GM12872 (cell line): ENCODE results near the gene APOC3.

Experiments
- TF ChIP-seq, protein P1 (sequence below): IDR thresholded peaks from 3 replicates; pipeline ENCODE4 v1.5.1; 2011; ENCODE audit warnings: low read depth, mild to moderate bottlenecking, low read length, moderate library complexity; ENCODE audit not compliant: insufficient read depth

Gene APOC3

DNA sequence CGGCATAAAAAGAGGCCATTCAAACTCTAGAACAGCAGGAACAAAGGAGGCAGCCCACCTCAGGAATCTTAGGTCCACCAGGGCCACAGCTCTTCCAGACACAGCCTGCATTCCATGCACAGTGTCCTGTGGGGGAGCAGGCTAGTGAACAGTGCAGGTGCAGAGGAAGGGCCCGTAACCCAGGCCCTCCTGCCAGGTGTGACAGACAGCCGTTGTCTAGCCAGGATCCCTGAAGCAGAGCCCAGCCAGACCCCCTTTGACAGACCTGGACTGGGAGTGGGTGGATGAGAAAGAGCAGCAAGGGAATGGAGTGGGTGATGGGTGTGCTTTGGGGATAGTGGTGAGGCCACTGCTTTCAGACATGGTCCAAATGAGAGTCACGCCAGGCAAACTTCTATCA lies 40.7 kb upstream of the APOC3 start:
- TF ChIP-seq, protein P1, sequence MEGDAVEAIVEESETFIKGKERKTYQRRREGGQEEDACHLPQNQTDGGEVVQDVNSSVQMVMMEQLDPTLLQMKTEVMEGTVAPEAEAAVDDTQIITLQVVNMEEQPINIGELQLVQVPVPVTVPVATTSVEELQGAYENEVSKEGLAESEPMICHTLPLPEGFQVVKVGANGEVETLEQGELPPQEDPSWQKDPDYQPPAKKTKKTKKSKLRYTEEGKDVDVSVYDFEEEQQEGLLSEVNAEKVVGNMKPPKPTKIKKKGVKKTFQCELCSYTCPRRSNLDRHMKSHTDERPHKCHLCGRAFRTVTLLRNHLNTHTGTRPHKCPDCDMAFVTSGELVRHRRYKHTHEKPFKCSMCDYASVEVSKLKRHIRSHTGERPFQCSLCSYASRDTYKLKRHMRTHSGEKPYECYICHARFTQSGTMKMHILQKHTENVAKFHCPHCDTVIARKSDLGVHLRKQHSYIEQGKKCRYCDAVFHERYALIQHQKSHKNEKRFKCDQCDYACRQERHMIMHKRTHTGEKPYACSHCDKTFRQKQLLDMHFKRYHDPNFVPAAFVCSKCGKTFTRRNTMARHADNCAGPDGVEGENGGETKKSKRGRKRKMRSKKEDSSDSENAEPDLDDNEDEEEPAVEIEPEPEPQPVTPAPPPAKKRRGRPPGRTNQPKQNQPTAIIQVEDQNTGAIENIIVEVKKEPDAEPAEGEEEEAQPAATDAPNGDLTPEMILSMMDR, result no peak

GRCh38 chr11:116790167-116791001 lies 39.3 kb upstream of the APOC3 start:
- TF ChIP-seq, protein P1, result no peak

DNA sequence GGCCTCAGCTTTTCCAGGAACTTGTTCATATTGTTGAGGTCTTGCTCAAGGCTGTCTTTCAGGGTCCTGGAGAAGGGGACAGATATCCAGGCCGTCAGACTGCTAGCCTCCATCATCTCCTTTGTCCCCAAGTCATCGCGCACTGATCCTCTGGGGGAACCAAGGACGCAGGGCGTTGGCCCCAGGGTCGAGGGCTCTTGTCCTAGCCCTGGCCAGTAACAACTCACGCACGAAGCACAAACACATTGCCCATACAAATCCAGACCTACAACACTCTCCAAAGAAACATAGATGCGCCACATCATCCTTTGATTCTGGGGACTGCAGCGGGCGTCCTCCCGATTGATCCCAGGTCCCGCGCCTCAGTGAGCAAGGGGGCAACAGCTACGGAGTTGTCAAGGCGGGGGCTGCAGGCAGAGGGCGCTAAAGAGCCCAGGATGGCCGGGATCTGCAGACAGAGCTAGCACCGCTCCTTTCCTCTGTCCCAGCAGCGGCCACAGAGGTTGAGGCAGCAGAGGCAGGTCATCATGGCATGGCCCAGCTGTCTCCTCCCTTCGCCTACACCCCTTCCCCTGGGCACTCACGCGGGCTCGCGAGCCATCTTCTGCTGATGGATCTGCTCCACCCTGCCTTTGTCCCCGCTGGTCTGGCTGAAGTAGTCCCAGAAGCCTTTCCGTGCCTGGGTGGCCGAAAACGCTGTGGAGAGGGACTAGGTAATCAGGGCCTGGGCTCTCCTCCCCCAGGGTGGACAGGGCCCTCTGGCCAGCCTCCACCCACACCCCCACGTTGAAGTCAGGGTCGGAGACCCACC lies 38.5 kb upstream of the APOC3 start:
- TF ChIP-seq, protein P1, result peak; percentile 92

DNA sequence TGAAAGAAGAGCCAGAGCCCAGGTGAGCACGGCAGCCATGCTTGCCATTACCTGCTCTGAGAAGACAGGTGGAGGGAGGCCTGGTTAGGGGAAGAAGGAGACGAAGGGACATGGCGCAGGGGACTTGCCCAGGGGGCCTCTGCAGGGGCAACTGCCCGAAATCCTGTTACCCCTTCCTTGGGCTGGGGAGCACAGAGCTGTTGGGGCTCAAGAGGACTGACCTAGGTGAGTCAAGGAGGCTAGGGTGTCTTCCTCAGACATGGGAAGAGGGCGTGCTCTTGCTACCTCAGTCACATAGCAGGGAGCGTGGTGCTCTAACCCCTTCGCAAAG lies 37.9 kb upstream of the APOC3 start, which contains the start of gene APOA5:
Gene APOA5 (minus strand): TSS at position 67 of the 331 bp plus-strand sequence. CDS start 19 bp downstream, at position 48.
- TF ChIP-seq, protein P1, result no peak

DNA sequence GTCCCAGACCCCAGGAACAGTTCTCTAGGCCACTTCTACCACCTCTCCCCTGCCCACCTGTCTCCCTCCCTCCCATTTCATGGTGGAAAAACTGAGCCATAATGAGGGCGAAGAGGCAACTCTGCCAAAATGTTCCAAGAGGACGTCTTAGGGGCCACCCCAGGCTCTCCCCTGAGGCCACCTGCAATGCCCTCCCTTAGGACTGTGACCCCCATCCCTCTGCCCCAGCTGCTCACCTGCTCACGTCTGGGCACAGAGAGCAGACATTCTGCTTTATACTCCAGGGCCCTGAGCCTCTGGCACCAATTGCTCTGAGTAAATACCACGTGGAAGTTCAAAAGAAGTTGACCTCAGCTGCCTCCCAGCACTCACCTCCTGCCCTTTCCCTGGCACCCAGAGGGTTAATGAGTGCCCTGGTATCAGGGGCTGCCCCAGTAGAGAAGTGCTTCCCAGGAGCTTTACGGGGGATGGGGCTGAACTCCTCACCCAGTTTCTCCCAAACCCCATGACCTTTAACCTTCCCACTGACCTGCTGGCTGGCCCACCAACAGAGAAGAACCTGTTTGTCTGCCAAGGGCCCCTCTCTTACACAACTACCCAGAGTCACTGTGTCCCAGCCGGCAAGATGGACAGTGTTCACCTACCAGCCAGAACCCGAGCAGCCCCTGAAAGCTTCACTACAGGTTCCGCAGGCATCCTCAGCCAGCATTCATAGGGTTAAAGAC lies 37.4 kb upstream of the APOC3 start:
- TF ChIP-seq, protein P1, result no peak

- TF ChIP-seq, protein P1, result no peak
Measured at GRCh38 chr11:116792869-116793771, 36.6 kb upstream of the APOC3 start.

DNA sequence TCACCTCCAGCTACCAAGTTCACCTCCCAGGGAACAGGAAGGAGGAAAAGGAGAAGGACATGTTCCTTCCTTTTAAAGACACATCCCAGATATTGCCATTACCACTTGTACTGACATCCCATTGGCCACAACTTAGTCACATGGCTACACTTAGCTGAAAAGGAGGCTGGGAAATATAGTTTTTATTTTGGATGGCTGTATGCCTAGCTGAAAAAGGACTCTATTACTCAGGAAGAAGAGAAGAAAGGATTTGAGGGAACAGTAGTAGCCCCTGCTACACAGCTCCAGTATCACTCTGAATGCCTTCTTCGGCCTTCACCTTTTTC lies 36.0 kb upstream of the APOC3 start:
- TF ChIP-seq, protein P1, result no peak
